ENCODE data around the gene C6orf58.

C6orf58 gene

DNA sequence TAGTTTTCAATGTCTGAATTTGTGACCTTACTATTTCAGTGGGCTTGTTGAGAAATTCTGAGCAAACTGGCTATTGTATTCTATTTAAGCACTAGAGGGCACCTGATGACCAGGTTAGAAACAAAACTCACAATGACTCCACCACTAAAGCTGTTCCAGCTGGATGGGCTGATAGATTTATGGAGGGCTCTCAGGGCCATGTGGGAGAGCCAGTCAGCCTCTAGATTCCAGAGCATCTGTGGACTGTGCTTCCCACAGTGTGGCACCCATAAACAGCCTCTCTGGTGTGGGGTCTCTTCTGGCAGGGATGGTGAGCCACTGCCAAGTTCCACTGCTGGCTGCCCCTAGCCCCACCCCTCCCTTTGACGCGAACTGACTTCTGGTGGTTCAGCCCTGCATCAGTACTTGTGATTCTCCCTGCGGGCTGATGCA is 29.2 kb downstream of the C6orf58 start:
- DNase-seq (ENCODE audit: low read depth, low spot score) = no peak
- ChIA-PET POLR2A (no interaction called here), CTCF (interaction anchor here (0.7 kb wide), 1 partner anchor 36 kb away, joined by 5 read pairs; no protein-coding TSS in a partner anchor)
- no peak overlapping the region for H3K4me3 ChIP-seq (ENCODE audit: low read depth, low read length)
- TF ChIP-seq, protein P1, sequence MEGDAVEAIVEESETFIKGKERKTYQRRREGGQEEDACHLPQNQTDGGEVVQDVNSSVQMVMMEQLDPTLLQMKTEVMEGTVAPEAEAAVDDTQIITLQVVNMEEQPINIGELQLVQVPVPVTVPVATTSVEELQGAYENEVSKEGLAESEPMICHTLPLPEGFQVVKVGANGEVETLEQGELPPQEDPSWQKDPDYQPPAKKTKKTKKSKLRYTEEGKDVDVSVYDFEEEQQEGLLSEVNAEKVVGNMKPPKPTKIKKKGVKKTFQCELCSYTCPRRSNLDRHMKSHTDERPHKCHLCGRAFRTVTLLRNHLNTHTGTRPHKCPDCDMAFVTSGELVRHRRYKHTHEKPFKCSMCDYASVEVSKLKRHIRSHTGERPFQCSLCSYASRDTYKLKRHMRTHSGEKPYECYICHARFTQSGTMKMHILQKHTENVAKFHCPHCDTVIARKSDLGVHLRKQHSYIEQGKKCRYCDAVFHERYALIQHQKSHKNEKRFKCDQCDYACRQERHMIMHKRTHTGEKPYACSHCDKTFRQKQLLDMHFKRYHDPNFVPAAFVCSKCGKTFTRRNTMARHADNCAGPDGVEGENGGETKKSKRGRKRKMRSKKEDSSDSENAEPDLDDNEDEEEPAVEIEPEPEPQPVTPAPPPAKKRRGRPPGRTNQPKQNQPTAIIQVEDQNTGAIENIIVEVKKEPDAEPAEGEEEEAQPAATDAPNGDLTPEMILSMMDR (IDR thresholded peaks at IDR 0.05; ENCODE audit: insufficient read depth, low read length, missing control alignments) = no peak

DNA sequence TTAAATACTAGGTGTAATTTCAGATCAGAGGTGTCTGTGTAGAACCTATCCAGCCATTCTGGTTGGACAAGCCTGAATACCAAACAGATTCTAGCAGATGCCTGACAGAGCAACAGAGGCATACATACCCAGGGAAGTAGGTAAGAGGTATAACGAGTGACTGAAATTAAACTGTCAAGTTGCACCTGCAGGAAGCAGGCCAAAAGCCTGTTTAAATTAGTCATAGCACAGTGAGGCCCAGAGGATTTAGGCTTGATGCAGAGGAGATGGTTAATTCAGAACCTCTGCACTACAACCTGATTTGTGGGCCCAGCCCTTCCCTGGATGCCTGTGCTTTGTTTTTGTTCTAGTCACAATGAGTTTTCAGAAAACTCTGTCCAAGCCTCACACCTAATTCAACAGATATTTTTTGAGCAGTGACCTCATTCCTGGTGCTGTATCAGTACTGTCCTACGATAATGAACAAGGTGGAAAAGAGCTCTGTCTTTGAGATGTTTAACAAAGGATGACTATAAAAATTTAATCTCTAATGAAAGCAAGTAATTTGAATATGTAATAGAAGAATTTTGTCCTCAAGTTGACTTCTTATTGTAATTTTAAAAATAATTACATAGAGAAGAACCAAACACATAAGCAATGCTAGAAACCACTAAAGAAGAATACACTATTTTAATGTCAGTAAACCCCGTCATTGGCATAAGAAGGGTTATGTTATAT is 31.7 kb downstream of the C6orf58 start:
- no peak for DNase-seq (ENCODE audit: low read depth, low spot score)
- TF ChIP-seq, protein P1 (IDR thresholded peaks at IDR 0.05; ENCODE audit: insufficient read depth, low read length, missing control alignments) = no peak
- ChIA-PET CTCF (no interaction called here), POLR2A (no interaction called here)
- no peak overlapping the region for H3K4me3 ChIP-seq (ENCODE audit: low read depth, low read length)

DNA sequence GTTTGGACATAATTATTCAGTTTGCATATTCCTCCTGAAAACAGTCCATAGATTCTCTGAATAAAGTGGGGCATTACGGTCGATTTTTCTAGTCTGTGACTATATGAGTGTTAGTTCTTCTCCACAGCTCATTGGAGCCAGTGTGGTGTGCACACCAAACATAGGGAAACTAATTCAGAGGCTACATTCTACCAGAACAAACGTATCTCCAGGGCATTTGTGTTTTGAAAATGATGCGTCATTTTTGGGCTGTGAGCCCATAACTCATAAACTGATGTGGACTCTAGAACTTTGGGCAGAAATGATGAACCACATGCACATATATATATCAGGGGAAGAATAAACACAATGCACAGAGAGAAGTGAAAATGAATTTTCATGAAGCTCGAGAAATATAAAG is 41.8 kb downstream of the C6orf58 start:
- CTCF ChIA-PET = no interaction called here
- TF ChIP-seq, protein P1 (IDR thresholded peaks at IDR 0.05; ENCODE audit: insufficient read depth, low read length, missing control alignments) = no peak
- POLR2A ChIA-PET = no interaction called here
- H3K4me3 ChIP-seq (ENCODE audit: low read depth, low read length) = no peak overlapping the region
- no peak for DNase-seq (ENCODE audit: low read depth, low spot score)

DNA sequence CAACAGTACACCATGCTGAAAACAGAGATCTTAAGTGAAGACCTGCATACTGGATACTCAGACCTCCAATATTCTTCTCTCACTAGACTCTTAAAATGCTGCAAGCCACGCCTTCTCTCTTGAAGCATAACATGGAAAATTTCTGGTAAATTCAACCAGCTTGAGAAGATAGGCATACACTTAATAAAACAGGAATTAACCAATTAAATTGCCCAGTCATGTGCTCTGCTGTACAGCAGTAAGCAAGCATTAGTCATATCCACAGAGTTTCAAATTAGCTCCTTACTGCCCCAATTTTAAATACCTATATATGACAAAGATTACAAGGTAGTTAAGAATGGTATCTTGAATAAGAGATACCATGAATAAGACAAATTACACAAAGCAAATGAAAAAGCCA is 53.8 kb downstream of the C6orf58 start:
- TF ChIP-seq, protein P1 (IDR thresholded peaks at IDR 0.05; ENCODE audit: insufficient read depth, low read length, missing control alignments) = no peak
- ChIA-PET POLR2A (no interaction called here), CTCF (interaction anchor here (2.0 kb wide), 1 partner anchor 11 kb away, joined by 5 read pairs; no protein-coding TSS in a partner anchor)
- no peak overlapping the region for H3K4me3 ChIP-seq (ENCODE audit: low read depth, low read length)
- DNase-seq (ENCODE audit: low read depth, low spot score) = no peak

DNA sequence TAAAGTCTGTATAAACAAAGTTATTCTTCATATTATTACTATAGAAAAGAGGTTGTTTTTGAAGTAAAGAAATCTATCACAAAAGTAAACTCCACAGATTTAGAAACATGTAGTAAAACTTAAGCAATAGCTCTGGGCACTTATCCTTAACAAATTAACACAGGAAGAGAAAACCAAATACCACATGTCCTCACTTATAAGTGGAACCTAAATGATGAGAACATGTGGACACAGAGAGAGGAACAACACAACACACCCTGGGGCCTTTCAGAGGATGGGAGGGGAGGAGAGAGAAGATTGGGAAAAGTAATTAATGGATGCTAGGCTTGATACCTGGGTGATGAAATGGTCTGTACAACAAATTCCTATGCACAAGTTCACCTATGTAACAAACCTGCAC is 57.2 kb downstream of the C6orf58 start:
- CTCF ChIA-PET = no interaction called here
- no peak for DNase-seq (ENCODE audit: low read depth, low spot score)
- POLR2A ChIA-PET = no interaction called here
- H3K4me3 ChIP-seq (ENCODE audit: low read depth, low read length) = no peak overlapping the region
- TF ChIP-seq, protein P1 (IDR thresholded peaks at IDR 0.05; ENCODE audit: insufficient read depth, low read length, missing control alignments) = no peak

DNA sequence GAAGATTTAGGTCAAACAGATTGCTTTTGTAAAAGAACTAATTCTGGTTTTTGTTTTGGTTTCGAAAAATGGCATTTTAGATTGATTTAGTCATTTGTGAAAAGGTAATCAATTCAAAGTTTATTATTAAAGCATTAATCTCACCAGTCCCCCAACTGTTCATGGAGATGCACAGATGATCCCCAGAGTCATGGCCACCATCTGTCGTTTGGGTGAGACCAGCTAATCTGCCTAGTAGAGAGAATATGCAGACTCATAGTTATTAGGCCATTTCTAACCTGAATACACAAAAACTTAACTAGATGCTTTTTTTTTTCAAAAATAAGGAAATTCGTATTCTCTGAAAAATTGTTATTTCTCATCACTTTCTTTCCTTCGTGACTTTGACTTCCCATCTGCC is 58.1 kb downstream of the C6orf58 start:
- H3K4me3 ChIP-seq (ENCODE audit: low read depth, low read length) = no peak overlapping the region
- TF ChIP-seq, protein P1 (IDR thresholded peaks at IDR 0.05; ENCODE audit: insufficient read depth, low read length, missing control alignments) = no peak
- ChIA-PET CTCF (no interaction called here), POLR2A (no interaction called here)
- no peak for DNase-seq (ENCODE audit: low read depth, low spot score)

Measured in AG04449 (cell line).